Body of pancreas (tissue), 4 donors: Measurements from ENCODE around the gene SMAD4.

Experiments
- POLR2A ChIP-seq, 3 donors: fragments of 450-650 bp; IDR thresholded peaks; one replicate each; pipeline ENCODE4 v1.6.1; 2016; ENCODE audit warnings: antibody characterized with exemption in 3 of 3, mild to moderate bottlenecking in 2 of 3
- TF ChIP-seq, protein P1 (sequence below), 7 experiments: fragments of 450-650 bp in 4 of 7; fragments of 200-600 bp in 3 of 7; sonication (generic) in 3 of 7; IDR thresholded peaks; one replicate each; pipeline ENCODE4 v1.5.1; 2016 to 2019; ENCODE audit warnings: antibody characterized with exemption in 7 of 7

DNA sequence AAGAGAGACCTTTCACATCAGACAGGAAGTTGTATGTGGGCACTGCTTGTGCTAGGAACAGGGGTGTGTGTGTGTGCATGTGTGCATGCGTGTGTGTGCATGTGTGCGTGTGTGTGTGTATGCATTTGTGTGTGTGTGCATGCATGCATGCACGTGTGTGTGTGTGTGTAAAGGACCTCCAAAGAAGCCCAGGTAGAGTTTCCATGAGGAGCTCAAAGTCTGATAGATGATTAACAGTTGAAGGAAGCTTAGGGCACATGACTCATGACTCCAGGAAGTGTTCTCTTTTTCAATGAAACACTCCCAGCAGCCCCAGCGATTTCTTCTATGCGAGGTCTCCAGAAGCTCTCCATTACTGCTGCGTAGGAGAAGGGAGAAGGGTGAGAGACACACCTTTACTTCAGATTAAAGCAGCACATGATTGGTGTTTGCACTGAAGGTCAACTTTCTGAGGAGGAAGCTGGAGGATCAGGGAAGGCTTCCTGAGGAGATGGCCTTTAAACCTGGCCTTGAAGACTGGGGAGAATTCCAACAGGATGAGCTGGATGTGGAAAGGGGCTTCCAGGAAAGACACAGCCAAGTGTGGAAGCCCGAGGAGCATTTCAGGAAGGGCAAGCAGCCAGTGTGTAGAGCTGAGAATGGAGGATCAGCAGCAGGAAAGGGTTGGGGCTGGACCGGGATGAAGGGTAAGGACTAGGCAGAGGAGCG is 77.7 kb downstream of the SMAD4 start:
- TF ChIP-seq, protein P1, sequence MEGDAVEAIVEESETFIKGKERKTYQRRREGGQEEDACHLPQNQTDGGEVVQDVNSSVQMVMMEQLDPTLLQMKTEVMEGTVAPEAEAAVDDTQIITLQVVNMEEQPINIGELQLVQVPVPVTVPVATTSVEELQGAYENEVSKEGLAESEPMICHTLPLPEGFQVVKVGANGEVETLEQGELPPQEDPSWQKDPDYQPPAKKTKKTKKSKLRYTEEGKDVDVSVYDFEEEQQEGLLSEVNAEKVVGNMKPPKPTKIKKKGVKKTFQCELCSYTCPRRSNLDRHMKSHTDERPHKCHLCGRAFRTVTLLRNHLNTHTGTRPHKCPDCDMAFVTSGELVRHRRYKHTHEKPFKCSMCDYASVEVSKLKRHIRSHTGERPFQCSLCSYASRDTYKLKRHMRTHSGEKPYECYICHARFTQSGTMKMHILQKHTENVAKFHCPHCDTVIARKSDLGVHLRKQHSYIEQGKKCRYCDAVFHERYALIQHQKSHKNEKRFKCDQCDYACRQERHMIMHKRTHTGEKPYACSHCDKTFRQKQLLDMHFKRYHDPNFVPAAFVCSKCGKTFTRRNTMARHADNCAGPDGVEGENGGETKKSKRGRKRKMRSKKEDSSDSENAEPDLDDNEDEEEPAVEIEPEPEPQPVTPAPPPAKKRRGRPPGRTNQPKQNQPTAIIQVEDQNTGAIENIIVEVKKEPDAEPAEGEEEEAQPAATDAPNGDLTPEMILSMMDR (IDR thresholded peaks at IDR 0.05) = no peak
- no peak for TF ChIP-seq POLR2A (IDR thresholded peaks at IDR 0.05)
